ENCODE data around the gene ZDHHC19.

- TF ChIP-seq CTCF (IDR thresholded peaks at IDR 0.05) = no peak
- TF ChIP-seq POLR2A (IDR thresholded peaks at IDR 0.05) = no peak
Measured at GRCh38 chr3:196254376-196255283, 43.4 kb upstream of the ZDHHC19 start.

Measured in thyroid gland (tissue), 4 donors.